ENCODE data around the gene CLMN.
"Not testable (repeated sequence)": the region's sequence is repeated elsewhere in the genome, so short reads cannot be mapped to it uniquely, and the experiment has no call there.

CLMN gene

GRCh38 chr14:95189367-95190132 lies 130.2 kb downstream of the CLMN start:
- peak; percentile 31 to 67 for DNase-seq

- no peak for DNase-seq
Measured at GRCh38 chr14:95188380-95188779, 131.3 kb downstream of the CLMN start.

- DNase-seq = no peak
Measured at GRCh38 chr14:95185767-95186392, 133.8 kb downstream of the CLMN start.

- DNase-seq = no peak
Measured at GRCh38 chr14:95185033-95185766, 134.5 kb downstream of the CLMN start.

GRCh38 chr14:95184413-95184790 lies 135.3 kb downstream of the CLMN start:
- DNase-seq = no peak

GRCh38 chr14:95183532-95184412 lies 135.9 kb downstream of the CLMN start:
- DNase-seq = no peak

- DNase-seq = no peak
Measured at GRCh38 chr14:95183082-95183481, 136.6 kb downstream of the CLMN start.

- no peak for DNase-seq
Measured at GRCh38 chr14:95182379-95182778, 137.3 kb downstream of the CLMN start.

GRCh38 chr14:95180966-95181741 lies 138.6 kb downstream of the CLMN start:
- DNase-seq = no peak

GRCh38 chr14:95175670-95176069 lies 144.0 kb downstream of the CLMN start:
- not testable (repeated sequence) for DNase-seq

GRCh38 chr14:95174184-95174792 lies 145.4 kb downstream of the CLMN start:
- DNase-seq = no peak

- DNase-seq = no peak
Measured at GRCh38 chr14:95173518-95173917, 146.2 kb downstream of the CLMN start.

GRCh38 chr14:95167177-95167576 lies 152.5 kb downstream of the CLMN start:
- DNase-seq = no peak

GRCh38 chr14:95165517-95165916 lies 154.2 kb downstream of the CLMN start:
- no peak for DNase-seq

- DNase-seq = no peak
Measured at GRCh38 chr14:95164506-95164905, 155.2 kb downstream of the CLMN start.

- no peak for DNase-seq
Measured at GRCh38 chr14:95163666-95164065, 156.0 kb downstream of the CLMN start.

GRCh38 chr14:95163132-95163531 lies 156.6 kb downstream of the CLMN start:
- no peak for DNase-seq

- no peak for DNase-seq
Measured at GRCh38 chr14:95162641-95163040, 157.1 kb downstream of the CLMN start.

GRCh38 chr14:95157327-95158189 lies 162.2 kb downstream of the CLMN start, which contains the start of gene DICER1:
TSS of gene DICER1 (minus strand) at chr14:95157529. CDS start at chr14:95133458, 24,071 bp downstream.
- peak; percentile 92 to 95 for DNase-seq

- DNase-seq = no peak
Measured at GRCh38 chr14:95157048-95157326, 162.7 kb downstream of the CLMN start.
